ENCODE measurements around the gene PLXNA4.

DNA sequence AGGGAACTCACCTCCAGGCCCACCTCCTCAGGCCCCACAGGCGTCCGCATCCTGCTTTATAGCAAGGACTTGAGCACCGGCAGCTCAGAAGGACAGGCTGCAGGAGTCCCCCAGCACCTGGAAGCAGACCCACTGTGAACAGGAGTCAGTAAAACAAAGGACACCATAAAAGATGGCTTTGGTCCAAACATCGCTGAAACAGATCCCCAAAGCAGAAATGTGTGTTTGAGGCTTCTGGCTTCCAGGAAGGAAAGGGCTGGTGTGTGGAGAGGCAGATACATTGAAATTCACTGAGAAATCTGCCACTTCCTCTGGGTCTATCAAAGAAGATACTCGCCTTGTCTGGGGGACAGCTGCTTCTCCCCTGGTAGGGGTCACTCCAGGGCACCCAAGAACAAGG lies 286.2 kb downstream of the PLXNA4 start:
- TF ChIP-seq EZH2 (IDR thresholded peaks at IDR 0.05; ENCODE audit: insufficient read depth, poor library complexity, severe bottlenecking) (no peak), EZH2phosphoT487 (IDR thresholded peaks at IDR 0.05; ENCODE audit: insufficient read depth, low read depth) (no peak)

Data from GM23248 (cell line).